GM19238 (cell line): ENCODE results near the gene CDC42BPB.

Experiments used
- DNase-seq: peaks from one replicate; pipeline ENCODE4 v3.0.0; 2011; ENCODE audit warnings: low spot score; ENCODE audit not compliant: insufficient read length

The CDC42BPB gene

DNA sequence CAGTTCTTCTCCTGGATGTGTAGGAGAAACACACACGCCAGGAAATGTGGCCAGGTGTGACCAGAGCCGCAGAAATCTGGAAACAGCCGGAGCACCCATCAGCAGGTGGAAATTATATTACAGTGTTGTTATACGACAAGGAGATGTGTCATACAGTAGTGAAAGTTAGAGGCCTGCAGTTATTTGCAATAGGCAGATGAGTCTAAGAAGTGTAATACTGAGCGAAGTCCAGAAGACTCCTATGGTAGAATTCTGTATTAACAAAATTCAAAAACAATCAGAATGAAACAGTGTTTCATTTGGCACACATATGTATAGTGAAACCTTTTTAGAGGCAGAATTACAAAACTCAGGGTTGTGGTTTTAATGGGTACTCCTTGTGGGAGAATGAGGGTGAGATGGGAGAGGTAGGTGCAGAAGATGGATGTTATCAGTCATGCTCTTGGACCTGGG is 174.2 kb downstream of the CDC42BPB start:
- no peak for DNase-seq
